HG03159 (cell line): ENCODE data around the gene CCNA2.

ENCODE experiments used
- ATAC-seq: cut with Tn5 transposase; IDR thresholded peaks from one replicate; pipeline ENCODE4 v1.9.1; 2021; ENCODE audit warnings: mild to moderate bottlenecking, moderate library complexity; ENCODE audit not compliant: unreplicated experiment

The CCNA2 gene

GRCh38 chr4:121823505-121824170 is at the start of gene CCNA2:
Gene CCNA2, minus strand, starts transcription at chr4:121823883. Its CDS starts 255 bp downstream, at chr4:121823628.
- peak; percentile 95 for ATAC-seq

GRCh38 chr4:121869841-121870822 is 46.4 kb upstream of the CCNA2 start, which contains the start of gene BBS7:
Gene BBS7, minus strand, starts transcription at chr4:121870474. Its CDS starts 161 bp downstream, at chr4:121870313.
- ATAC-seq, result peak; percentile 99

- ATAC-seq, result no peak
Observed at GRCh38 chr4:121863799-121864198, 40.1 kb upstream of the CCNA2 start.

GRCh38 chr4:121861426-121861825 is 37.7 kb upstream of the CCNA2 start:
- ATAC-seq, result no peak

- no peak for ATAC-seq
Observed at GRCh38 chr4:121860121-121860520, 36.4 kb upstream of the CCNA2 start.

GRCh38 chr4:121851354-121851753 is 27.7 kb upstream of the CCNA2 start:
- ATAC-seq, result no peak

- ATAC-seq, result no peak
Observed at GRCh38 chr4:121846662-121847061, 23.0 kb upstream of the CCNA2 start.

GRCh38 chr4:121842862-121843261 is 19.2 kb upstream of the CCNA2 start:
- ATAC-seq, result no peak

- ATAC-seq, result no peak
Observed at GRCh38 chr4:121838136-121838535, 14.5 kb upstream of the CCNA2 start.

- no peak for ATAC-seq
Observed at GRCh38 chr4:121829511-121829910, 5.8 kb upstream of the CCNA2 start.

GRCh38 chr4:121827853-121828252 is 4.2 kb upstream of the CCNA2 start:
- ATAC-seq, result no peak

- ATAC-seq, result no peak
Observed at GRCh38 chr4:121824950-121825349, 1.3 kb upstream of the CCNA2 start.

- ATAC-seq, result no peak
Observed at GRCh38 chr4:121824171-121824527, 466 bp upstream of the CCNA2 start.

- ATAC-seq, result peak; percentile 54
Observed at GRCh38 chr4:121822796-121823504, 733 bp downstream of the CCNA2 start.

- no peak for ATAC-seq
Observed at GRCh38 chr4:121822047-121822446, 1.6 kb downstream of the CCNA2 start.

GRCh38 chr4:121819216-121819965 is 4.3 kb downstream of the CCNA2 start:
- no peak for ATAC-seq

GRCh38 chr4:121818215-121818614 is 5.5 kb downstream of the CCNA2 start:
- no peak for ATAC-seq

GRCh38 chr4:121817701-121818100 is 6.0 kb downstream of the CCNA2 start:
- no peak for ATAC-seq

- no peak for ATAC-seq
Observed at GRCh38 chr4:121817006-121817405, 6.7 kb downstream of the CCNA2 start.

GRCh38 chr4:121814756-121815155 is 8.9 kb downstream of the CCNA2 start:
- ATAC-seq, result no peak

GRCh38 chr4:121811122-121811521 is 12.6 kb downstream of the CCNA2 start:
- ATAC-seq, result no peak
